Upper lobe of right lung (tissue), 1 donor: ENCODE data around the gene PRKAR1B. TPM values are rescaled to one million over a fixed set of nuclear protein-coding genes. Genes with fewer than 3 reads are reported as not detected.
A peak's percentile ranks its signal among the peaks of the same experiment; 100 is the strongest.
"Not testable (repeated sequence)": the region's sequence is repeated elsewhere in the genome, so short reads cannot be mapped to it uniquely, and the experiment has no call there.

Source experiments
- ATAC-seq: fragments of 200-7000 bp; cut with Tn5 transposase; one replicate; pipeline ENCODE4 v1.9.1; 2020; ENCODE audit warnings: mild to moderate bottlenecking, moderate library complexity
- DNase-seq: peaks from one replicate; pipeline ENCODE4 v3.0.0-alpha.2; 2020
- H3K27ac ChIP-seq: fragments of 200-600 bp; one replicate; pipeline ENCODE4 v1.8.0; 2022
- H3K27me3 ChIP-seq: fragments of 200-600 bp; one replicate; pipeline ENCODE4 v1.8.0; 2022; ENCODE audit warnings: mild to moderate bottlenecking
- H3K36me3 ChIP-seq: fragments of 200-600 bp; one replicate; pipeline ENCODE4 v1.8.0; 2022
- H3K4me1 ChIP-seq: fragments of 200-600 bp; one replicate; pipeline ENCODE4 v1.8.0; 2022
- H3K4me3 ChIP-seq: fragments of 200-600 bp; one replicate; pipeline ENCODE4 v1.8.0; 2022; ENCODE audit warnings: mild to moderate bottlenecking
- H3K9me3 ChIP-seq: fragments of 200-600 bp; one replicate; pipeline ENCODE4 v1.8.0; 2022
- CTCF ChIP-seq: fragments of 200-600 bp; IDR thresholded peaks from one replicate; pipeline ENCODE4 v1.8.0; 2022; ENCODE audit warnings: antibody characterized with exemption
- intact Hi-C: fragments of 100-400 bp; cut with DNase I; formaldehyde crosslinking; loops from one replicate; pipeline ENCODE4 v1.11.0; 2022
- total RNA-seq: library from RNA; stranded (reverse); fragmentation: NEBNext Ultra II Directional; extraction: Animal tissue kit (Norgen Biotek cat#: 25700); gene quantifications from one replicate; pipeline ENCODE4 v1.2.1, GENCODE V29; 2021
- donor health status: DM: no; HTN: yes; CAD: no; lungs with severe emphysema.

The PRKAR1B gene
- total RNA-seq, 1 donor from 2014 or later, result 25.7 TPM

GRCh38 chr7:655758-656157 lies 71.3 kb downstream of the PRKAR1B start:
- no peak for ATAC-seq
- intact Hi-C loops, result no loop called here
- TF ChIP-seq CTCF, result no peak
- H3K27me3 ChIP-seq, result no peaks in the 10 kb centered on the region
- H3K4me1 ChIP-seq, result no peaks in the 10 kb centered on the region
- no peaks in the 10 kb centered on the region for H3K9me3 ChIP-seq
- H3K36me3 ChIP-seq, result no peaks in the 10 kb centered on the region
- no peak for DNase-seq
- no peak overlapping the region for H3K4me3 ChIP-seq
- no peak overlapping the region for H3K27ac ChIP-seq

DNA sequence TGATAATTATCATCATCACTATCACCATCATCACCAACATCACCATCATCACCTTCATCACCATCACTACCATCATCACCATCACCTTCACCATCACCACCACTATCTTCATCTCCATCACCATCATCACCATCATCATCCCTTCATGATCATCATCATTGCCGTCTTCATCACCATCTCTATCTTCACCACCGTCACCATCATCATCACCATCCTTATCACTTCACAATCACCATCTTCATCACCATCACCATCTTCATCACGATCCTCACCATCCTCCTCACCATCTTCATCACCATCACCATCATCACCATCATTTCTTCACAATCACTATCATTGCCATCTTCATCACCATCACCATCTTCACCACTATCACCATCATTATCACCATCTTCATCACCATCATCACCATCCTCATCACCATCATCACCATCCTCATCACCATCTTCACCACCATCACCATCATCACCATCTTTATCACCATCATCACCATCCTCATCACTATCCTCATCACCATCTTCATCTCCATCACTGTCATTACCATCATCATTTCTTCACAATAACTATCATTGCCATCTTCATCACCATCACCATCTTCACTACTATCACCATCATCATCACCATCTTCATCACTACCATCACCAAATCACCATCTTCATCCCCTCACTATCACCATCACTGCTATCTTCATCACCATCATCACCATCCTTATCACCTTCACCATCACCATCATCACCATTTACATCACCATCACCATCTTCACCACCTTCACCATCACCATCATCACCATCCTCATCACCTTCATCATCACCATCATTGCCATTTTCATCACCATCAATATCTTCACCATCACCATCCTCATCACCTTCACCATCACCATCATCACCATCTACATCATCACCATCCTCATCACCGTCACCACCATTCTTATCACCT lies 73.0 kb downstream of the PRKAR1B start:
- no peak overlapping the region for H3K4me3 ChIP-seq
- DNase-seq, result no peak
- ATAC-seq, result no peak
- H3K27ac ChIP-seq, result no peak overlapping the region
- H3K4me1 ChIP-seq, result no peaks in the 10 kb centered on the region
- no peak for TF ChIP-seq CTCF
- H3K36me3 ChIP-seq, result no peaks in the 10 kb centered on the region
- H3K9me3 ChIP-seq, result no peaks in the 10 kb centered on the region
- no peaks in the 10 kb centered on the region for H3K27me3 ChIP-seq
- intact Hi-C loops, result no loop called here

DNA sequence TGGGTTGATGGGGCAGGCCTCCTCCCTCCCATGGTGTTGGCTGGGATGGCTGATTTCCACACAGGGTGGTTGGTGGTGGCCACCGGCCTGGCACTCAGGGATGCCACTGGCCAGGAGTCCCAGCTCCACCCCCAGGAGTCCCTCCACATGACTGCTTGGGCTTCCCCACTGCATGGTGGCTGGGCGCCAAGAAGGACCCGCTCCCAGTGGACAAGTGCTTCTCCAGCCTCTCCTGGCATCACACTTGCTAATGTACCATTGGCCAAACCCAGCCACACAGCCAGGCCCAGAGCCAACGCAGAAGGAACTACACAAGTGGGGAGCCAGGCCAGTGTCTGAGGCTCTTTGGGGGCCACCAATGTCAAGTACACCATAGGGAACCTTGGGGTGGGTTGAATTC lies 74.2 kb downstream of the PRKAR1B start:
- no peak for TF ChIP-seq CTCF
- H3K36me3 ChIP-seq, result no peaks in the 10 kb centered on the region
- H3K4me1 ChIP-seq, result no peaks in the 10 kb centered on the region
- H3K9me3 ChIP-seq, result no peaks in the 10 kb centered on the region
- no peaks in the 10 kb centered on the region for H3K27me3 ChIP-seq
- H3K27ac ChIP-seq, result no peak overlapping the region
- ATAC-seq (no peak), DNase-seq (no peak)
- intact Hi-C loops, result no loop called here
- no peak overlapping the region for H3K4me3 ChIP-seq

DNA sequence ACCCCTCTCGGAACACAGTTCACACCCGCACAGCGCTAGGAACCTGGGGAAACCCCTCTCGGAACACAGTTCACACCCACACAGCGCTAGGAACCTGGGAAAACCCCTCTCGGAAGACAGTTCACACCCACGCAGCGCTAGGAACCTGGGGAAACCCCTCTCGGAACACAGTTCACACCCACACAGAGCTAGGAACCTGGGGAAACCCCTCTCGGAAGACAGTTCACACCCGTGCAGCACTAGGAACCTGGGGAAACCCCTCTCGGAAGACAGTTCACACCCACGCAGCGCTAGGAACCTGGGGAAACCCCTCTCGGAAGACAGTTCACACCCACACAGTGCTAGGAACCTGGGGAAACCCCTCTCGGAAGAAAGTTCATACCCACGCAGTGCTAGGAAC lies 74.9 kb downstream of the PRKAR1B start:
- DNase-seq, H3K36me3 ChIP-seq, intact Hi-C loops, H3K4me3 ChIP-seq, H3K27me3 ChIP-seq, H3K27ac ChIP-seq, ATAC-seq, H3K4me1 ChIP-seq, H3K9me3 ChIP-seq: not testable (repeated sequence)

GRCh38 chr7:651032-651728 lies 75.9 kb downstream of the PRKAR1B start:
- intact Hi-C loops, result no loop called here
- TF ChIP-seq CTCF, result no peak
- Histone ChIP-seq H3K9me3 (no peaks in the 10 kb centered on the region), H3K27me3 (no peaks in the 10 kb centered on the region), H3K36me3 (no peaks in the 10 kb centered on the region), H3K4me3 (no peak overlapping the region), H3K4me1 (no peaks in the 10 kb centered on the region), H3K27ac (no peak overlapping the region)
- DNase-seq (no peak), ATAC-seq (no peak)

- no peak for TF ChIP-seq CTCF
- ATAC-seq, result peak; percentile 27
Measured at GRCh38 chr7:650339-651031, 76.6 kb downstream of the PRKAR1B start.

More at GRCh38 chr7:650339-651031, 76.6 kb downstream of the PRKAR1B start:
- H3K27me3 ChIP-seq, result no peaks in the 10 kb centered on the region
- no peak overlapping the region for H3K27ac ChIP-seq
- no peaks in the 10 kb centered on the region for H3K4me1 ChIP-seq
- H3K4me3 ChIP-seq, result no peak overlapping the region
- DNase-seq, result no peak
- intact Hi-C loops, result no loop called here
- no peaks in the 10 kb centered on the region for H3K36me3 ChIP-seq
- no peaks in the 10 kb centered on the region for H3K9me3 ChIP-seq
